SH-SY5Y (cell line): ENCODE measurements around the gene CMTM4.

Source experiments
- GATA2 ChIP-seq: IDR thresholded peaks from 2 replicates; pipeline ENCODE4 v1.6.1; 2011; ENCODE audit warnings: mild to moderate bottlenecking, low read depth, low read length
- GATA3 ChIP-seq: IDR thresholded peaks from 2 replicates; pipeline ENCODE4 v1.6.1; 2011; ENCODE audit warnings: low read depth, mild to moderate bottlenecking, low read length, moderate library complexity

- TF ChIP-seq GATA2 (no peak), GATA3 (no peak)
These were observed 31.7 kb upstream of the CMTM4 start for GRCh38 chr16:66728117-66728787.
